Measurements from ENCODE around the gene CLCA4. TPM values are rescaled to one million over a fixed set of nuclear protein-coding genes. Genes with fewer than 3 reads are reported as not detected.
"Not testable (repeated sequence)": the region's sequence is repeated elsewhere in the genome, so short reads cannot be mapped to it uniquely, and the experiment has no call there.

CLCA4 gene
- total and polyA plus RNA-seq, 10 donors, result 0.03 to 0.22 (median 0.09) TPM; not detected in 6

GRCh38 chr1:86500714-86501113, 46.2 kb upstream of the CLCA4 start:
- WGBS, 5 donors, result 84 to 95% (median 91%) methylated on average over 2 of the region's 2 CpGs
- H3K27me3 ChIP-seq (replicated peaks in 1 of 7), result peaks cover 0 to 4% (median 0%) of the 10 kb centered on the region in 7 donors

DNA sequence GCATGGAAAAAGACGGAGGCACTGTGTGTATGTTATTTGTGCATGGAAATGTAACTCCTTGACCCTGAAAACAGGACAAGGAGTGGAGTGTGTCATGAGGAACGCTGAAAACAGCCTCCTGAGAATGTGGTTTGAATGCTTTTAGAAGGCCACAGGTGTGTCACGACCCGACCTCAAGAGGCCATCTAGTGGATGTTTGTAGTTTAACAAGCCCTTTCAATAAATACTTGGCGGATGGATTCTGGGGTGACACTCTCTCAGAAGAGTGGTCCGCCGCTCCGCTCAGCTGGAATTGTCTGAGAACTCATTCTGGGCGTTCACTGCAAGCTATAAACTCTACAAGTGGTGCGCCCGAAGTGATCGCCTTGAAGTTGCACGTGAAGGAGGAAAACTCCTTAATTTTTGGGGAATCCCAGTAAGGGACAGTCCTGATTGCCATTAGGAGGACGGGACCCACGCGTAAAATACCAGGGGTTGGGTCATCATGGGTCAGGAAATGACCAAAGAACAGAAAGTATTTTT, 44.7 kb upstream of the CLCA4 start:
- Histone ChIP-seq H3K27ac (peak overlapping the region in 6 of 8 donors; percentile 4 to 71 (median 69)), H3K4me1 (peaks cover 0 to 32% (median 12%) of the 10 kb centered on the region in 6 donors), H3K4me3 (peak overlapping the region in 5 of 8 donors; percentile 22 to 66 (median 38))
- not testable (repeated sequence) for H3K9me3 ChIP-seq; H3K27me3 ChIP-seq (replicated peaks in 1 of 7); H3K36me3 ChIP-seq
- intact Hi-C loops (cut with DNase I; ENCODE audit: low total_unique reads), result loop anchor here (10.0 kb wide), 2 partner anchors 127 to 183 kb away; no protein-coding TSS in a partner anchor
- 21 to 54% (median 31%) methylated on average over 16 of the region's 16 CpGs for WGBS, 5 donors
- TF ChIP-seq, protein P1, sequence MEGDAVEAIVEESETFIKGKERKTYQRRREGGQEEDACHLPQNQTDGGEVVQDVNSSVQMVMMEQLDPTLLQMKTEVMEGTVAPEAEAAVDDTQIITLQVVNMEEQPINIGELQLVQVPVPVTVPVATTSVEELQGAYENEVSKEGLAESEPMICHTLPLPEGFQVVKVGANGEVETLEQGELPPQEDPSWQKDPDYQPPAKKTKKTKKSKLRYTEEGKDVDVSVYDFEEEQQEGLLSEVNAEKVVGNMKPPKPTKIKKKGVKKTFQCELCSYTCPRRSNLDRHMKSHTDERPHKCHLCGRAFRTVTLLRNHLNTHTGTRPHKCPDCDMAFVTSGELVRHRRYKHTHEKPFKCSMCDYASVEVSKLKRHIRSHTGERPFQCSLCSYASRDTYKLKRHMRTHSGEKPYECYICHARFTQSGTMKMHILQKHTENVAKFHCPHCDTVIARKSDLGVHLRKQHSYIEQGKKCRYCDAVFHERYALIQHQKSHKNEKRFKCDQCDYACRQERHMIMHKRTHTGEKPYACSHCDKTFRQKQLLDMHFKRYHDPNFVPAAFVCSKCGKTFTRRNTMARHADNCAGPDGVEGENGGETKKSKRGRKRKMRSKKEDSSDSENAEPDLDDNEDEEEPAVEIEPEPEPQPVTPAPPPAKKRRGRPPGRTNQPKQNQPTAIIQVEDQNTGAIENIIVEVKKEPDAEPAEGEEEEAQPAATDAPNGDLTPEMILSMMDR (IDR thresholded peaks at IDR 0.05 in 8 of 11, conservative IDR thresholded peaks at IDR 0.05 in 3 of 11), result peak in 9 of 11 experiments; percentile 42 to 60 (median 56)
- peak; percentile 78 for DNase-seq

More at GRCh38 chr1:86500714-86501113, 46.2 kb upstream of the CLCA4 start:
- TF ChIP-seq POLR2AphosphoS5 (IDR thresholded peaks at IDR 0.05), result no peak
- TF ChIP-seq, protein P1 (IDR thresholded peaks at IDR 0.05 in 8 of 11, conservative IDR thresholded peaks at IDR 0.05 in 3 of 11), result no peak
- no peak for TF ChIP-seq POLR2A (IDR thresholded peaks at IDR 0.05)
- H3K4me3 ChIP-seq, result no peak overlapping the region
- H3K4me1 ChIP-seq, result peaks cover 0 to 32% (median 12%) of the 10 kb centered on the region in 6 donors
- intact Hi-C loops (cut with DNase I; ENCODE audit: low total_unique reads), result loop anchor here (10.0 kb wide), 2 partner anchors 126 to 184 kb away; no protein-coding TSS in a partner anchor
- no peaks in the 10 kb centered on the region for H3K36me3 ChIP-seq
- no peak overlapping the region for H3K27ac ChIP-seq
- DNase-seq, result no peak
- H3K9me3 ChIP-seq, result no peaks in the 10 kb centered on the region

DNA sequence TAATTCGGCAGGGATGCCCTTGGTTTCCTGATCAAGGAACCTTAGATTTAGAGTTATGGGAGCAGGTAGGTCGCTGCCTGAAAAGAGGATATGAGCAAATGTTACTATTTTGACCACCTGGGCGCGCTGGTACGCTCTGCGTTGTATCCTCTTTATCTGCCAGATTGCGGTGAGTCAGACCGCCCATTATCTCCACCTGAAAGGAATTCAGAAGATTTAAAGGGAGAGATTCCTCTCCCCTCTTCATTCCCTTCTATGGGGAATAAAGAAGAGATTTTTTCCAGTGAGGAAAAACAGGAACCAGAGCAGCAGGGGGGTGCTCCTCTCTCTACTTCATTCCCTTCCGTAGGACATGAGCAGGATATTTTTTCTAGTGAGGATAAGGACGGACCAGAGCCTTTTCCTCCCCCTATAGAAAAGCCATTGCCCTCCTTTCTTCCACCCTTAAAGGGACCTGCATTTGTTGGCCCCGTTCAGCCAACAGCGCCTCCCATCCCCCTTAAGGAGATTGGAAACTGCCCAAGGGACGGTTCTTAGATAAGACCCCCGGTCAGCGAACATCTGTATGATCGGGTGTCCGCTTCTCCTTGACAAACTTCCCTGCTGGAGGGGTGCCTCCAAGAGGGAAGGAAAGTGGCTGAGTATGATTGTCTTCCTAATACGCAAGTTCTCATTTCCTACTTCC, 44.0 kb upstream of the CLCA4 start:
- 36 to 72% (median 51%) methylated on average over 18 of the region's 18 CpGs for WGBS, 5 donors
- H3K4me1 ChIP-seq, result peaks cover 0 to 32% (median 12%) of the 10 kb centered on the region in 6 donors
- no peak for DNase-seq
- intact Hi-C loops (cut with DNase I; ENCODE audit: low total_unique reads), result loop anchor here (10.0 kb wide), 2 partner anchors 128 to 182 kb away; no protein-coding TSS in a partner anchor
- no peaks in the 10 kb centered on the region for H3K9me3 ChIP-seq
- TF ChIP-seq POLR2AphosphoS5 (IDR thresholded peaks at IDR 0.05) (peak in 1 of 3 donors; percentile 46), POLR2A (IDR thresholded peaks at IDR 0.05) (no peak)
- H3K27ac ChIP-seq, result peak overlapping the region; percentile 4 to 71 (median 63)
- no peaks in the 10 kb centered on the region for H3K36me3 ChIP-seq
- peaks cover 0 to 4% (median 0%) of the 10 kb centered on the region in 7 donors for H3K27me3 ChIP-seq (replicated peaks in 1 of 7)
- peak overlapping the region in 7 of 8 donors; percentile 4 to 66 (median 28) for H3K4me3 ChIP-seq

DNA sequence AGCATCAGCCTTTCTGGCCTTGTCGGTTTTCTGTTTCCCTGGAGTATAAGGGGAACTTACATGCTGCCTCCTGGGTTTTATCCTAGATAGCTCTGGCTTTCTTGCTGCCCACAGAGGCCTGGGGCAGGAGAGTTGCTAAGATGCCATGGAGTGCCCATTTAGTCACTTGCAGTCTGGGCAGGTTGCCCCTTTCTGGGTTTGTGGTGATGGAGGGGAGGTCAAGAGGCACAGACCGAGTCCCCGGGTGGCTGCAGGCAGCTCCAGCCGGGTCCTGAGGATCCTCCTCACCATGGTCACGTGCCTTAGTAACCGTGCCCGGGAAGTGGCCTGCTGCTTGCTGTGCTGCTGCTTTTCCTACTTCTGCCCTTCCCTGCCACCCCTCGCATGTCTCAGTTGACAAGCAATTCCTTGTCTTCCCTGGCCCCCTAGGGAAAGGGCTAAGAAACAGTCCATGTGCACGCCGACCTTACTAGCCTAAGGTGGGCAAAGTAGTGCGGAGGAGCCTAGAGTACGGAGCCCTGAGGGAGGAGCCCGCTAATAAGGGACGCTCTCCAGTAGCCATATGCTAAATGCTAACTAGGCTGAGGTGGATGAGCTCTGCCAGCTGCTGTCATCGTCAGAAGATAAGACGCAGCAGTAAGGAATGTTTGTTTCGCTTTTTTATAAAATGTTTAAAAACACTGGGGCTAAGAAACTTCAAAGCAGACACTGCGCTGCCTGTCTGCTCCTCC, 43.3 kb upstream of the CLCA4 start:
- intact Hi-C loops (cut with DNase I; ENCODE audit: low total_unique reads), result loop anchor here (10.0 kb wide), 2 partner anchors 129 to 181 kb away; no protein-coding TSS in a partner anchor
- peak; percentile 81 for DNase-seq
- peak overlapping the region in 7 of 8 donors; percentile 4 to 66 (median 22) for H3K4me3 ChIP-seq
- H3K27me3 ChIP-seq (replicated peaks in 1 of 7), result peaks cover 0 to 4% (median 0%) of the 10 kb centered on the region in 7 donors
- H3K27ac ChIP-seq, result peak overlapping the region; percentile 4 to 71 (median 63)
- WGBS, 5 donors, result 31 to 53% (median 36%) methylated on average over 18 of the region's 18 CpGs
- H3K4me1 ChIP-seq, result peaks cover 0 to 32% (median 12%) of the 10 kb centered on the region in 6 donors
- TF ChIP-seq POLR2A (IDR thresholded peaks at IDR 0.05) (no peak), POLR2AphosphoS5 (IDR thresholded peaks at IDR 0.05) (peak in 1 of 3 donors; percentile 23)
- H3K9me3 ChIP-seq, result no peaks in the 10 kb centered on the region
- H3K36me3 ChIP-seq, result no peaks in the 10 kb centered on the region

Data from spleen (tissue), 11 donors.